NOMO-1 (cell line): ENCODE measurements around the gene ADD3.
"Not testable (repeated sequence)": the region's sequence is repeated elsewhere in the genome, so short reads cannot be mapped to it uniquely, and the experiment has no call there.

ENCODE experiments used
- DNase-seq, 2 experiments: peaks; one replicate each; lab custom pipeline; 2025; ENCODE audit not compliant: unreplicated experiment in 2 of 2; lab: John Stamatoyannopoulos, UW

The ADD3 gene

DNA sequence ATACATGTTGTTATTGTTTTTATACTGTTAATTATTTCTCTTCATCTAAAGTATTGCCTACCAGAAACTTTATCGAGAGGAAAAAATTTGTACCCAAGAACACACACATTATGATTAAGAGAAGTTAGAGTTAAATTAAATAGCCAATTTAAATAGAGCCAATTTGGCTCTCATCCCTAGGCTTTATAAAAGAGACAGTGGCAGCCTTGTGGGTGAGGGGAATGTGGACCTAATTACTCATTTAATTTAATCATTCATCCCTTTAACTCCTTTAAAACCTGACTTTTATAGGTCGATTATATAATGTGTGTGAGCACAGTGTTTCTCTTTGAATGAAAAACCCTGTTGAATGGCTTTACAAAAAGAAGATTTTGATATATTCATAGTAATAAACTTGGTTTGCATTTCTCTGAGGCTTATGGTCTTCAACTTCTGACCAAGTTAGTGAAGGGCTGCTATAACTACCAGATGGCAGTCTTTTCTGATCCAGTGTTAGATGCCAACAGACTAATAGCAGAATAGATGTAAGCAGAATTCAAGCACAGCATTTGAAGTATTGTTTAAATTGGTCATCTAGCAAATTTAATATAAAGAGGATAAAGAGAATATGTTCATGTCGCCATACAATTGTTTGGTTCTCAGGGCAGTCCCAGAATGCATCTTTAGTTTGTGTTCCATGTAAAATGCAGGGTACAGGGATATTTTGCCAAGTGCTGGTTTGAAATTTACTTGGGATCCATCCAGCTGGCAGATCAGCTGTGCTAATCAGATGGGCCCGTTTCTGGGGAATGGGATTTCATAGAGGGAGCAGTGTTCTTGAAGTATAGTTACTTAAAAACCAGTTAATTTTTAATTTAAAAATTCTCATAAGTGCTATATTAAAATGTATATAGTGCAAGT is 25.3 kb downstream of the ADD3 start:
- no peak for DNase-seq

DNA sequence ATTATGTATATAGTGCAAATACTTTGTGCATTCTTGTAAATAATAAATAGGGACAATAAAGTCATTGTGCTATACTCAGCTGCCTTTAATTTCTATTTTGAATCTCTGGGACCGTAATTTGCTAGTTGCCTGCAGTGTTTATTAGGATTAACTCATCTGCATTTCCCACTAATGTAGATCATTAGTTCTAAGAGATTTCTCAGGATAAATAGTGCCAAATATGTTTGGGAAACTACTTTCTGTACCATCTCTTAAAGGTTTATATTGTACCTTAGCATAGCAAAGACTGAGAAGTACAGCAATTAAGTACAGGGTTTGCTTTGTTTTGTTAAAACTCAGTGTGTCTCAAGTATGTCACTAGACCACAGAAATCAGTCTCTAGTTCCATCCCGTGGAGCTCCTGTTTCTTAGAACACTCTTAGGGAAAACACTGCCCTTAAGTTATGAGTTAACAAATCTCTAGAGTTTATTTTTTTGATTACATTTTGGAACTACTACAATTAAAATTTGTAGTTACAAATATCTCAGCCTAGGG is 26.0 kb downstream of the ADD3 start:
- no peak for DNase-seq

DNA sequence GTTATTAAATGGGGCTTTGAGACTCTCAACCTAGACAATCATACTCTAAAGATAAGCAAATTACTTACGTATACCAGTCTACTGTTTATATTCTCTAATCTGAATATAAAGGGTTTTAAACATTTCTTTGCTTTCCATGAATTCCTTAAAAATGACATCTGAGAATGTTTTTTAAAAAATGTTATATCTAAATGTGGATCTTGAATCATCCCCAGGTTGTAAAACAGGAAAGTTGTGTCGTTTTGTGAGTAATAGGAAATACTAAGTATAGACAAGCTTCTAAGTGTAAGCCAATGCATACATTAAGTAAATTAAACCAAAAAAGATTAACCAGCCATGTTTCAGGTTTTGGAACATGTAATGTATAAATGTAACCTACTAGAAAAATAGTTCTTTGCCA is 26.8 kb downstream of the ADD3 start:
- DNase-seq, result no peak

DNA sequence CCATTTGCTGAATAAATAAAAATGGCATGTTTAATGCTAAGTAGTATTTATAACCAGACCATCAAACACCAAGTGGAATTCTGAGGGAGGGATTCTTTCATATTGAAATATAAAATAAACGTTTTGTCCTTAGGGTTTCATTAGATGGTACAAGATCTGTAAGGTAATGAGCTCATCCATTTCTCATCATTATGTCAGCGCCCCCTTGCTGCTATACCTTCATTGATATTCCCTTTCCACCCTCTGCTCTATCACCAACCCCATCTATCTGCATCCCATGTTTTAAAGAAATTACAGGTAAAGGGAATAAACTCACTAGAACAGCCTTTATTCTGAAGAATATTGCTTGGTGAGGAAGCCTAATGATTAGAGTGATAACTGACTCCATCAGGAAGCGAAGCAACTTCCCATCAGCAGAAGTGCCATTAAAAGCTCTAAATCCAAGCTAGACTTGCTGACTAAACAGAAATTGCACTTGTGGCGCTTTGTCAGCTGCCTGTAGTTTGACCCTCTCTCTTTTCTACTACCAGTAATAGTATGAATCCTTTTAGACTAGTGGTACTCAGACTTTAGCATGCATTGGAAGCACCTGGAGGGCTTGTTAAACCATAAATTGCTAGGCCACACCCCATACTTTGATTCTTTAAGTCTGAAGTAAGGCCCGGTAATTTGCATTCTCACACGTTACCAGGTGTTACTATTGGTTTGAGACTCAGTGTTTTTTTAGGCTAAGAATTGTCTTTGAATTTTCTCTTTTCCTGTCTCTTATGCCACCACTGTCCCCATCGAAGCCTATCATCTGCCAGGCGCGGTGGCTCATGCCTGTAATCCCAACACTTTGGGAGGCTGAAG is 27.5 kb downstream of the ADD3 start:
- DNase-seq, result no peak

DNA sequence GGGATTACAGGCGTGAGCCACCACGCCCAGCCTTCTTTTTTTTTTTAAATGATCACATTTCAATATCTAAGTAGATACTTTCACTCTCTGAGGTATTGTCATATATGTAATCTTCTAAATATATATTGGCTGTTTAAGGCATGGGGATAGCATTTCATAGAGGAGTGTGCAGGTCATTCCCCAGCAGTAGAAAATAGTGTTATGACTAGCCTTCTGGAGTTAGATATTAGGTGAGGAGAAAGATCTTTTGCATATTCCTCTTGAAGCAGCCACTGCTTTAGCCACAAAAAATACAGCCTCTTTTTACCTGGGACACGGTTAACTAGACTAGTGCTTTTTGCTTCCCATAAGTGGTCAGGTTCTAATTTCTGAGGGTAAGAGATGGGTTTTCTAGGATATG is 28.9 kb downstream of the ADD3 start:
- DNase-seq, result no peak

DNA sequence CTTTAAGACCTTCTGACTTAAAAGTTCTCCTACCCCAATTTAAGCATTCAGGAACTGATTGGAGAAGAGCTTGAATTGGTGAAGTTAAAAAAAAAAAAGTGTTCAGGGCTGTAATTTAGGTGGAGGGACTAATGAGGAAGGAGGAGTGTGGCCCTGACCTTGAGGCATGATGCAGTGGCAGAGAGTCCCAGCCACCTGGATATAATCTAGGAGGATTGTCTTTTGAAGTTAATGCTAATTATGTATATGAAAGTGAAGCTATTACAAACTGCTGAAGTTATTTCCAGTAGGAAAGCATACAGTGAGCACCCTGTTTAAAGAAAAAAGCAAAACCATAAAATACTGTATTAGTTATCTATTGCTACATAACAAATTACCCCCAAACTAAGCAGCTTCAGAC is 31.5 kb downstream of the ADD3 start:
- no peak for DNase-seq

DNA sequence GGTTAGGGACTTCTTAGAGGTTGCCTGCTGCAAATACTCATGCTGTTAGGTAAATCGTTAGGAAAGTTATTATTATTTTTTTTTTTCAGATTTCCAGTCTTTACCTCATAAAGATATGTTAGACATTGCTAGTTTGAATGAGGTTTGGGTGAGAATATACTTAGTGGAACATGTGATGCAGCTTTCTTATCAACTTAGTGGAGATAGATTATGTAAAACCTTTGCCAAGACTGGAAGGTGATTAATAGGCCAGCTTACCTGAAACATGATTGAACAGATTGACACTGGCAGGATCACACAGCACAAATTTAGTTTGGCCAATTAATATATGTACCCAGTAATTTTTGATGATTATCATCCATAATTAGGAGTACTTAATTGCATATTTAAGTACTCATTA is 32.3 kb downstream of the ADD3 start:
- no peak for DNase-seq

DNA sequence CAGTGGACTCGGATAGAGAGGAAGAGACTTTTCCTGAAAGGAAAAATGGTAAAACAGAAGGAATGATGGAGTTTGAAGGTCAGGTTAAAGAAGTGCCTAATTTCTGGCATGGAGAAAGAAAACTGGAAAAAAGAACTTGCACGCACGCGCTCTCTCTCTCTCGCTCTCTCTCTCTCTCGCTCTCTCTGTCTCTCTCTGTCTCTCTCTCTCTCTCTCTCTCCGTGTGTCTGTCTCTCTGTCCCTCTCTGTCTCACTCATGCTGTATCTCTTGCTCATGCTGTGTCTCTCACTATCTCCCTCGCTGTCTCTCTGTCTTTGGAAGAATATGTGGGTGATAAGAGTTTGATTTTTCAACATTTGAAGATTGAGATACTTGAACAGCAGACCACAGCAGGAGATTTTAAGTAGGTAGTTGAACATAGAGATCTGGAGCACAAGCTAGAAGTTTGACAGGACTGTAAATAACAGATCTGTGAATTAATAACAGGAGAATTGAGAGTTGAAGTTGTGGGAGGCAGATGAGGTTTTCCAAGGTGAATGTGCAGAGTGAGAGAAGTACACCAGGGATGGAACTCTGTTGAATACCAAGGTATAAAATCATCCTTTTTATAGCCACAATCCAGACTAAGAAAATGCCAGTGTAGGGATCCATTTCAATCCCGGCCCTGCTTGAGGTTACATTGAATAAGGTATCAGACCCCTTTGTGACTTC is 33.1 kb downstream of the ADD3 start:
- DNase-seq, result no peak

DNA sequence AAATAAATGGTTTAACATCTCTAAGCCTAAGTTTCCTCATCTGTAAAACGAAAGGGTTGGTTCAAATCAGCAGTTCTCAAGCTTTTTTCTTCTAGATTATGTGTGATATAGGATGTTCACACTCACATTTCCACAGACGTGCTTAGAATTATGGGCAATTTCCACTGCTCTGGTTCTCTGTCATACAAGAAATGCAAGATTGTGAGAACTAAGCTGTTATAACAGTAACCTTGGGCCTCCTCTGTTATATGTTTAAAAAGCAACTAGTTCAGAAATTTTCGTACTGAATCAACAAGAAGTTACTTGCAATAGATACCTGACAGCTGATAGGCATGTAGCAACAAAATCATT is 33.7 kb downstream of the ADD3 start:
- no peak for DNase-seq

DNA sequence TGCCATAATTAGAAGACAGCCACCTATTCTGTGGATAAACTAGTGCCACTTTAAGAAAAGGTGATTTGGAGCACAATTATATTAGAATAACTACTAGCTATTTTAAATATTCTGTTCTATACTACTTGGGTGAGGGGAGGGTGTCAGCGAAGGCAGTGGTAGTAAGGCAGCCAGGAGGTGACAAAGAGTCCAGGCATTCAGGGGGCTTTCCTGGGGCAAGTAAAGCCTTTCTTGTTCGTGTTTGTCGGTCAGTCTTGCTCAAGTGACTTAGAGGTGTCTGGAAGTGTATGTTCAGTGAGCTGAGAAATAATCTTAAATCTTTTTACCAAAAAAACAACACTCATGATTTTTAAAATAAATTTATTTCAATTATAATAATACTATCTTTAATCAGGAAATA is 34.4 kb downstream of the ADD3 start:
- DNase-seq, result no peak

DNA sequence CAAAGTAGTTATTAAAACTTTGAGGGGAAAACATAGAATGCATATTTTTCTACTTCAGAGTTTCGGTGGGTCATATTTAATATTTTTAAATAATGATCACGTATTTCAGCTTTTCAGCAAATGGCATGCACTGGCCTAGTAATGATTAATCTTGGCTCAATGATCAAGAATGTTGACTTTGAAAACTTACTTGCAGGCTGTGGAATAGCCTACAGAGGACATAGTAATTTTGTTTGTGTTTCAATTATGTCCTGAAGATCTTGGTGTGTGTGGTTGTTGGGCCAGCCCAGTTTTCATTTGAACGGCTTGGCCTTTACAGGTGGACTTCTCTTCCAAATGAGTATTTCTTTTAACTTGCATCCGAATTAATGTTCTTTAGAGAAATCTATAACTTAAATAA is 35.1 kb downstream of the ADD3 start:
- no peak for DNase-seq

DNA sequence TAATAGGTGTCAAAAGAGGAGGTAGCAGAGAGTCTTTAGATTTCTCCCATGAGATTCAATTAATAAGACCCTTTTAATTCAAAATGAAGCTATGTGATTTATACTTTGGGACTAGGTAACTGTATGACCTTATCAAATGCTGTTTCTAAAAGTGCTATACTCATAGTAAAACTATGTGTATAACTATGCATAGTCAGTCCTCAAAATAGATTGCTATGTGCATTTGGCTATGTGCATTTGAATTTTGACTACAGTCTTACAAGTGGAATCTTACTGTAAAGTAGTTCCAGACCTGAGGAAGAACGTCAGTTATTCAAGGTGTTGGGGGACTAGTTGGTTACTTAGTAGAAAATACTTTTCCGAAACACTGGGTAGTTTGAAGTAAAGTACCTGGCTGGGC is 36.9 kb downstream of the ADD3 start:
- no peak for DNase-seq

DNA sequence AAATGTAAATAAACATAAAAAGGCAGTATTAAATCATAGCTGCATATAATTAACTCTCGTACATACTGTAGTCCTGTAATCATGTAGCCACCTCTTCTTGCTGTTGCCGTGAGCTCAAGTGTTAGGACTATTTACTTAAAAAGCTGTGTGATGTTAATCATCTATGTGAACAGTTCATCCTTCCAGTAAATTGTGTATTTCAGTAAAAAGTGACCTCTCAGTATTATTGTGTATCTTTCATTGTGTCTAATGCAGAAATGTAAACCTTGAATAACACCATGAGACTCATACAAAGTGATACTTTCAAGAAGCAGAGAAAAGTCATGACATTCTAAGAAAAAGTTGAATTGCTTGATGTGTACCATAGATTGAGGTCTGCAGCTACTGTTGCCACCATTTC is 38.0 kb downstream of the ADD3 start:
- no peak for DNase-seq

DNA sequence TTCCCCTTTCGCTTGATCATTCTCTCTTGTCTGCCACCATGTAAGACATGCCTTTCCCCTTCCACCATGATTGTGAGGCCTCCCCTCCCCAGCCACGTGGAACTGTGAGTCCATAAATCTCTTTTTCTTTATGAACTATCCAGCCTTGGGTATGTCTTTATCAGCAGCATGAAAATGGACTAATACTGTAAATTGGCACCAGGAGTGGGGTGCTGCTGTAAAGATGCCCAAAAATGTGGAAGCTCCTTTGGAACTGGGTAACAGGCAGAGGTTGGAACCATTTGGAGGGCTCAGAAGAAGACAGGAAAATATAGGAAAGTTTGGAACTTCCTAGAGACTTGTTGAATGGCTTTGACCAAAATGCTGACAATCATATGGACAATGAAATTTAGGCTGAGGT is 40.4 kb downstream of the ADD3 start:
- DNase-seq, result not testable (repeated sequence)

DNA sequence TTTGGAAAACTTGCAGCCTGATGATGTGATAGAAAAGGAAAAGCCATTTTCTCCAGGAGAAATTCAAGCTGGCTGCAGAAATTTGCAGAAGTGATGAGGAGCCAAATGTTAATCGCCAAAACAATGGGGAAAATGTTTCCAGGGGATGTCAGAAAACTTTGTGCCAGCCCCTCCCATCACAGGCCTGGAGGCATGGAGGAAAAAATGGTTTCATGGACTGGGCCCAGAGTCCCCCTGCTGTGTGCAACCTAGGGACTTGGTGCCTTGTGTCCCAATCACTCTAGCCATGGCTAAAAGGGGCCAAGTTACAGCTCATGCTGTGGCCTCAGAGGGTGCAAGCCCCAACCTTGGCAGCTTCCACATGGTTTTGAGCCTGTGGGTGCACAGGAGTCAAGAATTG is 41.0 kb downstream of the ADD3 start:
- DNase-seq, result no peak

DNA sequence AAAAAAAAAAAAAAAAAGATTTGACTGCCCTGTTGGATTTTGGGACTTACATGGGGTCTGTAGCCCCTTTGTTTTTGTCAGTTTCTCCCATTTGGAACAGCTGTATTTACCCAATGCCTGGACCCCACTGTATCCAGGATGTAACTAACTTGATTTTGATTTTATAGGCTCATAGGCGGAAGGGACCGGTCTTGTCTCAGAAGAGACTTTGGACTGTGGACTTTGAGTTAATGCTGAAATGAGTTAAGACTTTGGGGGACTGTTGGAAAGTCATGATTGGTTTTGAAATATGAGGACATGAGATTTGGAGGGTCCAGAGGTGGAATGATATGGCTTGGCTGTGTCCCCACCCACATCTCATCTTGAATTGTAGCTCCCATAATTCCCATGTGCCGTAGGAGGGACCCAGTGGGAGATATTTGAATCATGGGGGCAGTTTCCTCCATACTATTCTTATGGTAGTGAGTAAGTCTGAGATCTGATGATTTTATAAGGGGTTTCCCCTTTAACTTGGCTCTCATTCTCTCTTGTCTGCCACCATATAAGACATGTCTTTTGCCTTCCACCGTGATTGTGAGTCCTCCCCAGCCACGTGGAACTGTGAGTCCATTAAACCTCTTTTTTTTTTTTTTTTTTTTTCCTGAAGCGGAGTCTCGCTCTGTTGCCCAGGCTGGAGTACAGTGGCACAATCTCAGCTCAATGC is 42.3 kb downstream of the ADD3 start:
- DNase-seq, result not testable (repeated sequence)

DNA sequence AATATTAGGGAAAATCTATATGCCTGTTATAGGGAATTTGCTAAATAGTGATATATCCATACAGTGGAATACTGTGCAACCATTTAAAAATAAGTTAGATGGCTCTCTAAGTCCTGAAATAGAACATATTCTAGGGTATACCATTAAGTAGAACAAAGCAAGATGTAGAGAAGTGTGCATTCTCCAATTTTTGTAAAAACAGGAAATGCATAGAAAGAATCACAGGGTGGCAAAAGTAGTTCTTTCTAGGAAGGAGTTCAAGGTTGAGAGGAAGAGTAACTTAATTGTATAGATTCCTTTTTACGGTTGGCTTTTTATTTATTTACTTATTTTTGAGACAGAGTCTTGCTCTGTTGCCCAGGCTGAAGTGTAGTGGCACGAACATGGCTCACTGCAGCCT is 43.7 kb downstream of the ADD3 start:
- DNase-seq, result no peak

DNA sequence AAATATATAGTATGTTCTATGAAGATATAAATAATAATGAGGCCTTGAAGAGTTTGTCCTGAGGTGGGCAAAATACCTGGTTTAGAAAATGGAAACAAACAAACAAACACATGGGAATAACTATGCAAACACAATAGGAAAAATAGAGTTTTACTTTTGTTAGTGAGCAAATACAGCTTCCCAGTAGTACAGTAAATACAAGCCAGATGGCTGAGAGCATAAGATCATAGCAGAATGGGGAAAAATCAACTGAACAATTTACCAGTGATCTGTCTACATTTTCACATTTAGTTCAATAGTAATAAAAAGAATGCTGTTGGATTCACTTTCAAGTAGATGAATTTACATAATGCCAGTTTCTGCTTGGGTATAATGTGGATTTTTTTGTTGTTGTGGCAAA is 45.1 kb downstream of the ADD3 start:
- DNase-seq, result no peak

DNA sequence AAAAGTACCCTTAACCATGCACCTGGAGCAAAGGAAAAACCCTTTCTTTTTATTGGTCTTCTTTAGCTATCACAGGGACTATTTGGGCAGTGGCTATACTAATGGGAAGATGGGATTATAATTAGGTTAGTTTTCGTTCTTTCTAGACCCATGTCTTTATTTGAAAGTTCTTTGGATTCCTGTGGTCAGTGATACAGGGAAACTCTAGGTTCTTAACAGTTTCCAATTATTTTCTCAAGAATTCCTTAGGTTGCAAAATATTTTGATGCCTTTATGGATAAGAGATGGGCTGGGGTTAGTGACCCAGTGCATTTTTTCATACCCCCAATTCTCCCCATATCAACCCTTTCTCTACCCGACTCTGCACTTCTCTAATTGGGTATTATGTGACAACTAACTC is 49.0 kb downstream of the ADD3 start:
- no peak for DNase-seq

DNA sequence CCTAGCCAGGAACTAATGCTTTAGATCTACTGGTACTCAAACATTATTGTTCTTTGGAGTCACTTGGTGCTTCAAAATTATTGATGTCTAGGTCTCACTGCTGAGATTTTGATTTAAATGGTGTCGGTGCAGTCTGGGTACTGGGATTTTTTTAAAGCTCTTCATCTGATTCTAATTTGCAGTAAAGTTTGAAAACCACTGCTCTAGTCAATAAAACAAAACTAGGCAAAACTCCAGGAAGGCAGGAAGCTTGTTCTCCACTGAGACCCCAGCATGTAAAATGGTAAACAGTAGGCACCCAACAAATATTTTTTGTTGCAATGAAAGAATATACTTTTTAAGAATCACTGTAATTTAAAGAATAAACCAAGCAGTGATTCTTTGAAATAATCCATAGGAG is 49.7 kb downstream of the ADD3 start:
- DNase-seq, result no peak

DNA sequence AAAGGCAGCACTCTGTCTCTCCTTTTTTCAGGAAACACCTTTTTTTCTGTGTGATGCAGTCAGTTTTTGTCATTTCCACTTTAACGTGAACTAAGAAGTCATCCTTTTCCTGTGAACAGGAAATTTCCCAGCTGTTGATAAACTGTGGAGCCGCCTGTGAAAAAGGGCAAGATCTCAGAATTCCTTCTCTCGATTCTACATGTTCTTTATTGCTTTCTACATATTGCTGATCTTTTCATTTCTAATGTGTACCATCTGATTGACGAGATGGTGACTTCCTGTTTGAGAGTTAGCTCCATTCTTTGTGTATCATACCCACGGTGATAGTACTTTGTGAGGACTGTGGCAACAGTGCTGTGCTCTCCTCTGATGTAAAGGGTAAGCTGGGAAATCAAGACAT is 50.4 kb downstream of the ADD3 start:
- no peak for DNase-seq
